SK-N-SH (cell line): ENCODE data around the gene FSHR. TPM values are rescaled to one million over a fixed set of nuclear protein-coding genes. Genes with fewer than 3 reads are reported as not detected.

Source experiments
- CTCF ChIA-PET: fragments of 300-600, 350-600 bp; formaldehyde crosslinking; extraction: SDS; loops from one replicate; lab custom pipeline; 2021; lab: Yijun Ruan, JAX
- POLR2A ChIA-PET: fragments of 350-600 bp; sonication (Branson Sonifier 250); formaldehyde crosslinking; extraction: SDS; loops from one replicate; lab custom pipeline; 2020; ENCODE audit warnings: antibody characterized with exemption, inconsistent platforms; lab: Yijun Ruan, JAX
- DNase-seq: peaks from one replicate; pipeline ENCODE4 v3.0.0; 2012
- H2AFZ ChIP-seq: fragments of 200-600 bp; sonication (generic); 2 replicates; pipeline ENCODE4 v1.8.1; 2016; ENCODE audit warnings: antibody characterized with exemption, mild to moderate bottlenecking, low read depth
- H3F3A ChIP-seq: fragments of 200-600 bp; sonication (generic); replicated peaks from 2 replicates; pipeline ENCODE3; 2016; ENCODE audit warnings: antibody characterized with exemption, mild to moderate bottlenecking; ENCODE audit not compliant: insufficient read depth
- H3K27ac ChIP-seq, 2 experiments: fragments of 200-500 bp in 1 of 2; fragments of 200-600 bp in 1 of 2; sonication (Bioruptor generic) in 1 of 2; sonication (generic), shearing (Covaris generic) in 1 of 2; 2 replicates each; pipeline versions ENCODE4 v1.5.1 to v1.6.1; 2014 to 2016; ENCODE audit warnings: low read depth in 2 of 2, inconsistent platforms in 1 of 2, low read length in 1 of 2, mild to moderate bottlenecking in 1 of 2, mixed read lengths in 1 of 2
- H3K27me3 ChIP-seq: fragments of 200-600 bp; sonication (generic), shearing (Covaris generic); 2 replicates; pipeline ENCODE4 v1.6.1; 2016; ENCODE audit warnings: mixed run types; ENCODE audit not compliant: insufficient read depth
- H3K36me3 ChIP-seq, 2 experiments: fragments of 200-500 bp in 1 of 2; fragments of 200-600 bp in 1 of 2; sonication (Bioruptor generic) in 1 of 2; sonication (generic) in 1 of 2; replicated peaks in 1 of 2; 2 replicates each; pipeline versions ENCODE3 to v1.5.1; 2014 to 2016; ENCODE audit warnings: low read length in 1 of 2, mild to moderate bottlenecking in 1 of 2; ENCODE audit not compliant: insufficient read depth in 2 of 2, control insufficient read depth in 1 of 2
- H3K4me1 ChIP-seq, 2 experiments: fragments of 200-500 bp in 1 of 2; fragments of 200-600 bp in 1 of 2; sonication (Bioruptor generic) in 1 of 2; sonication (generic), shearing (Covaris generic) in 1 of 2; 2 replicates each; pipeline versions ENCODE4 v1.5.1 to v1.6.1; 2014 to 2016; ENCODE audit warnings: low read depth in 1 of 2, low read length in 1 of 2, mixed run types in 1 of 2; ENCODE audit not compliant: insufficient read depth in 2 of 2, control insufficient read depth in 1 of 2
- H3K4me2 ChIP-seq: fragments of 200-600 bp; sonication (generic), shearing (Covaris generic); 2 replicates; pipeline ENCODE4 v1.6.1; 2017; ENCODE audit warnings: mixed run types
- H3K4me3 ChIP-seq, 2 experiments: fragments of 200-500 bp in 1 of 2; fragments of 200-600 bp in 1 of 2; sonication (Bioruptor generic) in 1 of 2; sonication (generic), shearing (Covaris generic) in 1 of 2; 2 replicates each; pipeline versions ENCODE4 v1.5.1 to v1.8.1; 2014 to 2016; ENCODE audit warnings: low read depth in 2 of 2, inconsistent platforms in 1 of 2, low read length in 1 of 2, mild to moderate bottlenecking in 1 of 2, mixed read lengths in 1 of 2, moderate library complexity in 1 of 2
- H3K79me2 ChIP-seq: fragments of 200-600 bp; sonication (generic); 2 replicates; pipeline ENCODE4 v1.8.1; 2017; ENCODE audit warnings: mild to moderate bottlenecking; ENCODE audit not compliant: insufficient read depth
- H3K9ac ChIP-seq: fragments of 200-600 bp; sonication (generic); 2 replicates; pipeline ENCODE4 v1.6.1; 2017; ENCODE audit warnings: mixed run types
- H3K9me2 ChIP-seq: fragments of 200-600 bp; sonication (generic); 2 replicates; pipeline ENCODE4 v1.6.1; 2017; ENCODE audit warnings: mixed run types
- H3K9me3 ChIP-seq: fragments of 200-600 bp; sonication (generic); 2 replicates; pipeline ENCODE4 v1.6.1; 2017; ENCODE audit warnings: mixed run types, mild to moderate bottlenecking, moderate library complexity
- H4K20me1 ChIP-seq: fragments of 200-600 bp; sonication (generic); 2 replicates; pipeline ENCODE4 v1.6.1; 2017; ENCODE audit warnings: mild to moderate bottlenecking, mixed run types; ENCODE audit not compliant: insufficient read depth
- CHD2 ChIP-seq: fragments of 150-350 bp; IDR thresholded peaks from 2 replicates; pipeline ENCODE4 v1.6.1; 2018; ENCODE audit warnings: low read length; ENCODE audit not compliant: partially characterized antibody
- CTCF ChIP-seq: fragments of 200-600 bp; sonication (generic); IDR thresholded peaks from 2 replicates; pipeline ENCODE4 v1.6.1; 2017; ENCODE audit warnings: antibody characterized with exemption, mild to moderate bottlenecking, moderate library complexity
- ELF1 ChIP-seq: IDR thresholded peaks from 2 replicates; pipeline ENCODE4 v1.4.0; 2012
- EP300 ChIP-seq, 2 experiments: IDR thresholded peaks; 2 replicates each; pipeline versions ENCODE4 v1.4.0 to v1.6.1; 2012; ENCODE audit warnings: borderline replicate concordance in 1 of 2, low read depth in 1 of 2, low read length in 1 of 2
- FOXJ3 ChIP-seq: sonication (generic); formaldehyde crosslinking; IDR thresholded peaks from 2 replicates; pipeline ENCODE4 v1.5.1; 2020; ENCODE audit warnings: mild to moderate bottlenecking, missing genetic modification reagents
- GATA2 ChIP-seq: sonication (generic); formaldehyde crosslinking; IDR thresholded peaks from 2 replicates; pipeline ENCODE4 v1.5.0; 2020; ENCODE audit warnings: mild to moderate bottlenecking, missing genetic modification reagents
- IRF3 ChIP-seq: fragments of 150-350 bp; IDR thresholded peaks from 2 replicates; pipeline ENCODE4 v1.6.1; 2016; ENCODE audit warnings: mild to moderate bottlenecking, low read depth, low read length
- MXI1 ChIP-seq: IDR thresholded peaks from 2 replicates; pipeline ENCODE4 v1.6.1; 2012; ENCODE audit warnings: mild to moderate bottlenecking, low read depth, low read length, improper control_type of control experiment
- POLR2AphosphoS5 ChIP-seq: IDR thresholded peaks from 2 replicates; pipeline ENCODE4 v1.6.1; 2012; ENCODE audit warnings: low read depth, low read length
- RAD21 ChIP-seq: IDR thresholded peaks from 2 replicates; pipeline ENCODE4 v1.6.1; 2012; ENCODE audit warnings: mild to moderate bottlenecking, low read length
- RCOR1 ChIP-seq: fragments of 150-350 bp; IDR thresholded peaks from 2 replicates; pipeline ENCODE4 v1.6.1; 2017; ENCODE audit warnings: antibody characterized with exemption, low read length
- RFX5 ChIP-seq: IDR thresholded peaks from 2 replicates; pipeline ENCODE4 v1.6.1; 2012; ENCODE audit warnings: mild to moderate bottlenecking, improper control_type of control experiment, low read length
- RXRA ChIP-seq: IDR thresholded peaks from 2 replicates; pipeline ENCODE4 v1.4.0; 2012; ENCODE audit warnings: low read depth, mild to moderate bottlenecking, borderline replicate concordance
- SIN3A ChIP-seq: IDR thresholded peaks from 2 replicates; pipeline ENCODE4 v1.6.1; 2012; ENCODE audit warnings: low read depth, mild to moderate bottlenecking, low read length, moderate library complexity, borderline replicate concordance
- SMC3 ChIP-seq: IDR thresholded peaks from 2 replicates; pipeline ENCODE4 v1.6.1; 2012; ENCODE audit warnings: low read depth, low read length, improper control_type of control experiment
- TAF1 ChIP-seq: IDR thresholded peaks from 2 replicates; pipeline ENCODE4 v1.6.1; 2012; ENCODE audit warnings: low read depth, mild to moderate bottlenecking, low read length, moderate library complexity, borderline replicate concordance
- TEAD4 ChIP-seq: IDR thresholded peaks from 2 replicates; pipeline ENCODE4 v1.4.0; 2012; ENCODE audit warnings: mild to moderate bottlenecking, borderline replicate concordance; ENCODE audit not compliant: insufficient read depth
- YY1 ChIP-seq: IDR thresholded peaks from 2 replicates; pipeline ENCODE4 v1.4.0; 2012; ENCODE audit warnings: low read depth, mild to moderate bottlenecking
- ZBTB33 ChIP-seq: IDR thresholded peaks from 2 replicates; pipeline ENCODE4 v1.4.0; 2012; ENCODE audit warnings: low read depth, borderline replicate concordance
- WGBS: methylation state at CpG from one replicate; pipeline ENCODE4 v1.1.6; 2017; ENCODE audit warnings: low lambda C conversion rate; 5-methylcytosine and 5-hydroxymethylcytosine counted together
- polyA plus RNA-seq, 3 experiments: library from polyadenylated mRNA; depleted of rRNA; stranded (reverse); fragments of >200 nt; gene quantifications; 2 replicates each; pipeline ENCODE4 v1.2.3, GENCODE V29; 2012

The FSHR gene
- polyA plus RNA-seq, 1 of the 3 experiments (the other 2 are of a cell fraction) = not detected

DNA sequence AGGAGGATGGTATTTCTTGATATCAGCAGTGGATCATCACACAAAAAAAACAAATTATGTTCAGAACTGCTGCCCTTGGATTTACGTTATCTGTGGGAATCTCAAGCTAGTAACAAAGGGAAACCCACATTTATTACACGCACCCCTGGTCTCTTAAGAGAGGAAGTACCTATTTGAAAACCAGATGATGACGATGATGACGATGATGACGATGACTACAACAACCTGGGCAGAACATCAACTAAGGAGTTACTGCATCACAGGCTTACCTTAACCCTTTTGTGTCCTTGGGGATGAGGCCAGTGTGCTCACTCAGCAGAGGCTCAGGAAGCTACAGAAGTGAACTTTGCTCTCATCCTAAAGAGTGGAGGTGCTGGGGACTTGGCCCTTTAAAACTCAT lies 169.4 kb downstream of the FSHR start (continued):
- TF ChIP-seq CTCF = no peak
- TF ChIP-seq RAD21 = no peak
- no peak for TF ChIP-seq SIN3A
- no peak for TF ChIP-seq SMC3
- no peak for TF ChIP-seq CHD2
- no peak for TF ChIP-seq POLR2AphosphoS5

DNA sequence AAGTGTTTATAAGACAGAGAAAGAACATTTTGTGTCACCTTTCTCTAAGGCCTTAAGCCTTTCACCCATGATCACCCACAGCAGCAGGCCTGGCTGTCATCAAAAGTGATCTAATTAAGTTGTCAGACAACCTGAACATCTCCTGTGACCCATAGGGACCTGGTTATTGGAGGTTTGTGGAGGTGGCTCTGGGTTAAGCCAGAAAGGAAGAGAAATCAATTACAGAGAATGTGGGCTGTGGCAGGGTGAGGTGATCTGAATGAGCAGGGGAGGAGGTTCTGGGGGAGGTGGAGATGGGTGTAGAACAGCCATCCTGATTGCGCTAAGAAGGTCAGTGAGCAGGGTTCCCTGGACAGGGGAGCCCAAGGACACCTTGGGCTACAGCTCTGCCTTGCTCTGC lies 170.8 kb downstream of the FSHR start:
- CTCF ChIA-PET = interaction anchor here (0.8 kb wide), 1 partner anchor 37 kb away, joined by 3 read pairs; no protein-coding TSS in a partner anchor

More for the DNA sequence above, 170.8 kb downstream of the FSHR start:
- Histone ChIP-seq H3K4me3 (no peak overlapping the region), H3K4me2 (no peak overlapping the region)
- TF ChIP-seq YY1 = no peak
- no peak for TF ChIP-seq FOXJ3 (CRISPR knock-in tag)
- TF ChIP-seq RFX5 = no peak
- no peak for TF ChIP-seq GATA2 (CRISPR knock-in tag)
- no peak for TF ChIP-seq ELF1
- no peak for TF ChIP-seq TEAD4
- TF ChIP-seq IRF3 = no peak
- TF ChIP-seq CTCF = no peak
- TF ChIP-seq ZBTB33 = no peak
- no peak for TF ChIP-seq SIN3A
- no peak for TF ChIP-seq MXI1
- no peak for TF ChIP-seq POLR2AphosphoS5
- no peak for TF ChIP-seq RCOR1
- no peak for TF ChIP-seq EP300 (IDR thresholded peaks at IDR 0.05; ENCODE audit: borderline replicate concordance in 1 of 2, low read depth in 1 of 2, low read length in 1 of 2)
- TF ChIP-seq TAF1 = no peak
- TF ChIP-seq RXRA = no peak
- TF ChIP-seq, all 33 proteins: peak for 0
- peaks cover 0 to 4% of the 10 kb centered on the region in 2 experiments; a peak in 2 of 4 replicates for H3K4me1 ChIP-seq
- no peak overlapping the region for H3K27ac ChIP-seq
- 71% methylated on average over 1 of the region's 1 CpG for WGBS
- H4K20me1 ChIP-seq = no peaks in the 10 kb centered on the region
- no peaks in the 10 kb centered on the region for H3F3A ChIP-seq
- no peak overlapping the region for H3K9ac ChIP-seq
- H3K79me2 ChIP-seq = no peaks in the 10 kb centered on the region
- no peak overlapping the region for H2AFZ ChIP-seq
- no peaks in the 10 kb centered on the region for H3K9me2 ChIP-seq
- H3K9me3 ChIP-seq = no peaks in the 10 kb centered on the region
- H3K36me3 ChIP-seq = no peaks in the 10 kb centered on the region
- no peaks in the 10 kb centered on the region for H3K27me3 ChIP-seq
- POLR2A ChIA-PET = no interaction called here
- DNase-seq = no peak
